Activated CD4-positive, alpha-beta T cell treated with anti-CD3 and anti-CD28 coated beads, Interleukin-2, amount 50 U/mL, for 24 hours (primary cell): ENCODE data around the gene TNRC18.
"Not testable (repeated sequence)": the region's sequence is repeated elsewhere in the genome, so short reads cannot be mapped to it uniquely, and the experiment has no call there.

Experiments
- DNase-seq, 2 donors: peaks; one replicate each; pipeline ENCODE4 v3.0.0-alpha.2; 2020; ENCODE audit warnings: low read depth in 1 of 2, low spot score in 1 of 2

Gene TNRC18

GRCh38 chr7:5350600-5351385 is 72.8 kb downstream of the TNRC18 start:
- no peak for DNase-seq

DNA sequence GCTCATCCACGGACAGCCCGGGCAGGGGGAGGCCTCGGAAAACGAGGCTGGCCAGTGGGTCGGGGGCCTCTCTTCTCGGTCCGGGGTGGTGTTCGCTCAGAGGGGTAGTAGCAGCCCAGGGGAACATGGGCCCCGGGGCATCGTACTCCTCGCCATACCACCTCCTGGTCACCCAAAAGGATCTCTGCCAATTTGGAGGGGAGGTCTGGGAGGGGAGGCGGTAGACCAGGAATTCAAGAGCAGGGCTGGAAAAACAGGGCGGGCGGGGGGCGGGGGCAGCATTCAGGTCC is 73.5 kb downstream of the TNRC18 start:
- no peak for DNase-seq

DNA sequence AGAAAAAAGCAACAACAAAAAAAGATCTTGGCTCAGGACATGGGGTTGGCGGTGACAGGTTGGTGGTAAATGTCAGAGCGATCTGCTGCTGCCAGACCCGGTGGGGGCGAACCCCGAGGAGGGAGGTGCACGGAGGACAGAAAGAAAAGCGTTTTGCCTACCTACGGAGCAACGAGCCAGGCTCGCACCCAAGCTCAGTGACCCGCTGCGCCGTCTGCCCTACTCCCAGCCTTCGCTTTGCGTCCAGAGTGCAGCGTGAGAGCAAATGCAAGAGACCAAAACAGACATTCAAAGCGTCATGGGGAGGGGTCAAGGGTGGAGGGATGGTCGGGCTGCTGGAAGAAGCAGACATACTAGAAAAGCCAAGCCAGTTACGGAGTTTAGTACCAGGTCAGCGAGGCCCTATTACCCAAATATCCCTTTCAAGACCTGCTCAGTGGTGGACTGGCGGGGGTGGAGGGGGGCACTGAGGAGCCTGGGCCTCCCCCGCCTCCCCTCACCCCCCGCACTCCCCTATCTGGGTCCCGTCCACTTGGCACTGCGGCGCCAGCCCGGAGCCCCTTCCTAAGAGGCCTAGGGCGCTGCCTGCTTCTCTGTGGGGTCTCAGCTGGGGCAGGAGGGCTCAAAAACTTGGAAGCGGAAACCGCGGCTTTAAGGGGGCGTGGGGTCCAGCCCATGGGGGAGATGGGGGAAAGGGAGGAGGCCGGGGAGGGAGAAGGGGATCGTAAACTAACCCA is 74.0 kb downstream of the TNRC18 start:
- no peak for DNase-seq

GRCh38 chr7:5349005-5349380 is 74.6 kb downstream of the TNRC18 start:
- no peak for DNase-seq

DNA sequence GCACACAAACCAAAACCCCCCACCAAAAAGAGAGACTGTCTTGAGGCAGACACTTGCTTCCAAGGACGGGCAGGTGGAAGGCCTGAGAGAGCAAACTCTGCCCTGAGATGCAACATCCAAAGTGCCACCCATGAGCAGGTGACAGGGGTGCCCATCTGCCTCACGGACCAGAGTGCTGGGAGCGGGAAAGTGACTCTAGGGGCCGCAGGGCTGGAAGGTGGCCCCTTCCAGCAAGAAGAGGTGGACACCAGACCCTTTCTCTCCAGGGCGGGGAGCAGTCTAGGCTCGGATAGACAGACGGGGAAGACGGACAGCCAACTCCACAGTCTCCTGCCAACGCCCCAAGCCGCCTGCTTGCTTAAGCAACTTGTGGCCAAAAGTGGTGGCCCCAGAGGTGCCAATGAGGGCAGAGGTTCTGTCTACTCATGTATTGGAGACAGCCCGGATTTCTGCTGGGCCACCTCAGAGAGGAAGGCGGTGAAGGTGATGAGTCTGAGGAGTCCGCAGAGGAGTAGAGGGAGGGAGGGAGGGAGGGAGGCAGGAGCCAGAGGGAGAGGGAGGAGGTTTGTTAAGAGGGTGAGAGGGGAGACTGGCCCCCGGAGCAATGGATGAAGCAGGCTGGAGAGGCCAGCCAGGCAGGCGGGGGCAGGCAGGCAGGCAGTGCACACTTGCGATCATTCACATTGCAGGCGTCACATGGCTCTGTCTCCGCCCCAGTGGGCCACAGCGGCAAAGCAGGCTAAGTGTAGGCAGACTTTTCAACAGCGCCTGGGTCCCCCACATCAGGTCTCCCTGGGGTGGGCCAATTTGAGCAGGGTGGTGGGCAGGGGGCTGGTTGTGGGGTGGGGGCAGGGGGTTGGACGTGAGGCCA is 75.3 kb downstream of the TNRC18 start:
- DNase-seq = no peak

- no peak for DNase-seq
Observed at GRCh38 chr7:5345671-5346070, 78.0 kb downstream of the TNRC18 start.

DNA sequence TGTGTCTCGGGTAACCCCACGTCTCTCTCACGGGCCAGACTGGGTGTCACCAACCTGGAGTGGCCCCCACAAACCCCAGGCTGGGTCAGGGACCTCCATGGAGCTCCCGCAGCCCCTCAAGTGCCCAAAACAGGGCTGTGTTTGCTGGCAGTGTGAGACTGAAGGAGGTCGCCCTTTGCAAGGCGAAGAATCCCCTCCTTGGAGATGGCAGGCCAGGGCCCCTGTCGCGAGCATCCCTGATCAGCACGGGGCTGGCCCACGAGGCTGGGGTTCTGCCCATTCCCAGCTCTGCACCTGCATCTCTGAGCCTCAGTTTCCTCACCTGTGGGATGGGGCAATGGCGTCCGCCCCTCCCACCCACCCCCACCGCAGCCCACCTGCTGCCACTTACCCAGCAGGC is 78.5 kb downstream of the TNRC18 start:
- DNase-seq = no peak

DNA sequence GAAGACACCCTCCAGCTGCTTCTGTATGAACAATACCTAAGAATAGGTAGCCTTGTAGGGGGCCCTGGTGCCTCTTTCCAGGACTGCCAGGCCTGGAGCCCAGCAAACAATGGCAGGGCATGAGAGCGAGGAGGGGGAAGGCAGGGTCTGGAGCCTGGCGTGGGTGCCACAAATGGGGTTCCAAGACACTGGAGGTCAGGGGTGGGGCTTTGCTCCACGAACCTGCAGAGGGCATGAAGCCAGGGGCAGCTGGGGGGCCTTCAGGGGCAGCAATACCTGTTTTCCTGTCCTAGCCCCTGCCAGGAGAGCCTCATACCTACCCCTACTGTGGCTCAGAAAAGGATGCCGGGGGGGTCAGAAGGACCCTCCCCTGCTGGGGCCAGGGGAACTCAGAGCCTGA is 79.3 kb downstream of the TNRC18 start:
- DNase-seq = no peak

DNA sequence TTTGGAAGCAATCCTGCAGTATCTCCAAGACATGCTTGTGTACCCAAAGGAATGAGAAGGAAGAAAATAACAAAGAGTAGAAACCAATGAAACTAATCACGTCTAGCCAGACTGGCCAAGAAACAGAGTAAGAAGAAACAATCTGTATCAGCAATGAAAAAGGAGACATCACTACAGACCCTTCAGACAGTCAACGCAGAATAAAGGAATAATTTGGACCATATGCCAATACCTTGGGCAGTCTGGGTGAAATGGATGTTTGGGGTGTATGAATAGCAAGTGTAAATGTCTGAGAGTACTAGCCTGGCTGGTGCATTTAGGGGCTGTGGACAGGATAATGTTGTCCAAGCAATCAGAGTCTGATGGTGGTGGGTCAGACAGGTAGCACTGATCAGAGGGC is 79.8 kb downstream of the TNRC18 start:
- no peak for DNase-seq

- no peak for DNase-seq
Observed at GRCh38 chr7:5342631-5343030, 81.0 kb downstream of the TNRC18 start.

DNA sequence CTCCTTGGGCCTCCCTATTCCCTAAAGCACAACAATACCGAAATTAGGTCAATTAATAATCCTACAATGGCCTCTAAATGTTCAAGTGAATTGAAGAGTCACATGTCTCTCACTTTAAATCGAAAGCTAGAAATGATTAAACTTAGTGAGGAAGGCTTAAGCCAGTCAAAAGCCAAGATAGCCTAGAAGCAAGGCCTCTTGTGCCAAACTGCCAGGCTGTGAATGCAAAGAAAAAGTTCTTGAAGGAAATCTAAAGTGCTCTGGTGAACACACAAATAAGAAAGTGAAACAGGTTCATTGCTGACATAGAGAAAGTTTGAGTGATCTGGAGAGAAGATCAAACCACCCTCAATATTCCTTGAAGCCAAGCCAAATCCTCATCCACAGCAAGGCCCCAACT is 83.7 kb downstream of the TNRC18 start:
- no peak for DNase-seq

- DNase-seq = no peak
Observed at GRCh38 chr7:5337047-5337446, 86.6 kb downstream of the TNRC18 start.

DNA sequence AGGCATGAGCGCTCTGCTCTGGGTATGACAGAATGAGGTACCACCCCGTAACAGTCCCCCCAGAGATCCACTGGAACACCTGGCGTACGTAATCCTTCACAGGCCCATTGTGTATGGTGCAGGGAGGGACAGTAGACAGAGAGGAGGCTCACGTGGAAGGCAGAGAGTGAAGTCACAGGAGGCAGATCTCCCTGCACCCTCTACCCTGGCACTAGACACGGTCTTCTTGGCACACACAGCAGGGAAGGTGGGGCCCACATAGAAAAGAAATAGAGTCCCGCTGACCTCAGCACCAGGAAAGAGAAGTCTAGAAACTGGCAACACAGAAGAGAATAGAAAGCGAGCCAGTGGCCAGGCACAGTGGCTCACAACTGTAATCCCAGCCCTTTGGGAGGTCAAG is 89.0 kb downstream of the TNRC18 start:
- no peak for DNase-seq

DNA sequence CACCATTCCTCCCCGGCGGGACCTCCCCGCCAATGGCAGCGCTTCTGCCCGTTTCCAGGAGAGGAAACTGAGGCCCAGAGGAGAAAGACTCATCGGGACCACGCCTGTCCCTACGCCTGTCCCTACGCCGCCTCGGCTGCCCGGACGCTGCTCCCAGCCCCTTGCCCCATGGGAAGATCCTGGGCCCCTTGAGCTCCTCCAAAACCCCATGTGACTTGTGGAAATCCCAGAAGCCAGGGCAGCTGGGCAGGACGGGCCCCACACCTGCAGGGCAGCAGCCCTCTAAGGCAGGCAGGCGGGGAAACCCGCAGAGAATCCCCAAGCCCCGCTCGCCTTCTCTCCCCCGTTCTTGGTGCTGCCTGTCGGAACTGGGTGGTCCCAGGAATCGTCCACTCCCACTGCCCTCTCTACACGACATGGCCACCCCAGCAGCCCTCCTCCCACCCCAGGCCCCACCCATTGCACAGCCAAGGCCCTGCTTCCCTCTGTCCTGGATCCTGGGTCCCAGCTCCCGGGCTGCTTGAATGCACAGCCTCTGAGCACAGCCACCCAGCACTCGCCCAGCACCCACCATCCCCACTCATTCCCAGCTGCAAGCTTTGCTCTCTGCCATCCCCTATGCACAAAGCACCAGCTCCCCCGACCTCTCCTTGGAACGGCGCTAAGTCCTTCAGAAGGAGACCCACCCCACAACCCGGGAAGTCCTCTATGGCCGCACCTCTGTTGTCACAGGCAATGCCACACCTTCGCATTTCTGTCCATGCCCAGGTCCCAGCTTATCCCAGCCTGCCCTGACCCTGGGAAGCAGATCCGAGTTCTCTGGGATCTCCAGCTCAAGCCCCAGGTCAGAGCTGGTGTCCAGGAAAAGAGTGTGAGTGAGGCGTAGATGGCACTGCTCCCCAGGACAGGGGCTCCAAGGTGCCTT is 90.3 kb downstream of the TNRC18 start:
- DNase-seq = no peak

DNA sequence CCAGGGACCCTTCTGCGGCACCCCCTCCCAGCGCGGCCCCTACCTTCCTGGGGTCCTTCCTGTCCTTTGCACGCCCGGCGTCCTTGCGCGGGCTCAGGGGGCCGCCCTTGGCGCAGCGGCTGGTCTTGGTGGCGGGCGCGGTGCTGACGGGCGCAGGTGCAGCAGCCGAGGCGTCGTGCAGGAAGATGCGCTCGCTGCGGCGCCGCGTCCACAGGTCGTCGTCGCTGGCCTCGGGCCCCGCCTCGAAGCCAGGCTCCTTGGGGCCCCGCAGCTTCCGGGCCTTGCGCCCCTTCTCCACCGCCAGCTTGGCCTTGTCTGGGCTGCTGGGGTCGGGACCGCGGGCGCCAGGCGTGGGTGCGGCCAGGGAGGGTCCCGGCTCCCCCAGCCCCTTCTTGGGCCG is 91.1 kb downstream of the TNRC18 start:
- no peak for DNase-seq

- no peak for DNase-seq
Observed at GRCh38 chr7:5330288-5330687, 93.3 kb downstream of the TNRC18 start.

- no peak for DNase-seq
Observed at GRCh38 chr7:5324961-5325360, 98.7 kb downstream of the TNRC18 start.

DNA sequence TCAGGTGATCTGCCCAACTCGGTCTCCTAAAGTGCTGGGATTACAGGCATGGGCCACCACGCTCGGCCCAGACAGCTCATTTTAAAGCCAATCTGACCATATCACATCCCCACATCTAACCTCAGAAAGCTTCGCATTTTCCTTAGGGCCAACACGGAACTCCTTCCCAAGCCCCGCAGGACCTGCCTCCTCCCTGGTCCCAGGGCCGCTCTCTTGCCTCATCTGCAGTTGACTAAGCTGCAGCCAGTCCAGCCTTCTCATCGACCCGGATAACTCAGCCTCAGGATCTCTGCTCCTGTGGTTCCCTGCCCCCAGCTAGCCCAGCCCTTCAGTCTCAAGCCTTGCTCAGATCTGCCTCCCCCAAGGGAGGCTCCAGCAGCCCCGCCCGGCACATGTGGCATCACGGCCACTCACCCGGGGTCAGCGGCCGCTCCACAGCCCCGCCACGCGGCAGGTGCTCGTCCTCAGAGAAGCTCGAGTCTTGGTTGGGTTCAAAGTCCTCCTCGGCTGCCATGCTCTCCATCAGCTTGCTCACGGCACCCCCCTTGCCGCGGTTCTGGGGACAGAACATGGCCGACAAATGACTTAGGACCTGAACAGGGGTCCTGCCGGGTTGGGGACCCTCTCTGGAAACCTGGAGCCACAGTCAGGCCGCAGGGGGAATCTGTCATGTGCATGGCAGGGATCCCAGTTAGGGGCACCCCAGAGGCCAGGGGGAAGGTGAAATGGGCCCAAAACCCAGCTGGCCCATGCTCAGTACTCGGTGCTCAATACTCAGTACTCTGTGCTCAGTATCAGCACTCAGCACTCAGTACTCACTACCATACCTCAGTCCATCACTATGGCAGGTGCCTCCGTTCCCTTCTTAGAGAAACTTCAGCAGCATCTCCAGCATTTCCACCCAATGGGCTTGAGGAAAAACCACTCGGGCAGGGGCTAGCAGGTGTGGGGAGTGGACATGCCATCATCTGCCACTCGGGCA is 99.5 kb downstream of the TNRC18 start:
- not testable (repeated sequence) for DNase-seq

DNA sequence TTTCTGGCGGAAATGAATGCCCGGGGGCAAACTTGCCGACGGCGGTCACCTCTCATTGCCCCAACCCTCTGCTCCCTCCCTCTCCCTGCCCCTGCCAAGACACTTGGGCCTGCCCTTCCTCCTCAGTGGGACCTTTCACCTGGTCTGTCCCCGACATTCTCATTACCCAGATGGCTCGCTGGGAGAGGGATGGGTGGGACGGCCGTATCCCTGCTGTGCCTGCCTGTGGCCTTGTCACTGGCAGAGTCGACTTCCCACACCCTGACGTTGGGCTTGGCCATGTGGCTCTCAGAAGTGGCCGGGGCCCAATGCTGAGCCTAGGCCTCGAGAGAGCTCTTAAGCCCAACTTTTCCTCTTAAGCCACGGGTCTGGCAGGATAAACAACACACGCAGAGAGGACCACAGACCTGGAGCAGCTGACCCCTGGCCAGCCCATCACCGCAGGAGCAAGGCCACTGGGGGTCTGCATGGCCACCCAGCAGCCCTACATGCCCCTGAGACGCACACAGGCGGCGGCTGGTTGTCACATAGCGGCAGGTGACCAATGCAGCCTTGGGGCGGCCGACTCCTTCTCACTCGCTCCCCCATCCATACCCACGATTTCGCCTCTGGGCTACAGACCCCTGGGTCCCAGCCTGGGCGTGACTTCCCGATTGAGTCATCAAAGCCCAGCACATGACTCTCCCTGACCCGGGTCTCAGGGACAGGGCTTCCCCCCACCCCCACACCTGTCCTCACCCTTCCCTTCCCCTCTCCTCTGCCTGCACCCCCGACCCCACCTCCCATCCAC is 100.8 kb downstream of the TNRC18 start:
- no peak for DNase-seq
